ENCODE measurements around the gene NRL.

DNA sequence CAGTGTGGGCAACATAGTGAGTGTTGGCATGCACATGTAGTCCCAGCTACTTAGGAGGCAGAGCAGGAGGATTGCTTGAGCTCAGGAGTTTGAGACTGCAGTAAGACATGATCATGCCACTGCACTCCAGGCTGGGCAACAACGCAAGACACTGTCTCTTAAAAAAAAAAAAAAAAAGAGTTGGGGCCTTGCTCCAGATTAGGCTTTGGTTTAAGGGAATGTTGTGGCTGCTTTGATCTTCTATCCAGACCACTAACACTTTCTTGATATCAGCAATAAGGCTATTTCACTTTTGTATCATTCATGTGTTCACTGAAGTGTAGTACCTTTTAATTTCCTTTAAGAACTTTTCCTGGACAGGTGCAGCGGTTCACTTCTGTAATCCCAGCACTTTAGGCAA is 12.9 kb upstream of the NRL start:
- TF ChIP-seq JUNB (IDR thresholded peaks at IDR 0.05) (no peak), ZC3H11A (IDR thresholded peaks at IDR 0.05) (no peak), JUN (IDR thresholded peaks at IDR 0.05) (no peak), KDM5A (IDR thresholded peaks at IDR 0.05) (no peak), POLR2A (IDR thresholded peaks at IDR 0.05; ENCODE audit: low read length) (no peak), RAD21 (conservative IDR thresholded peaks at IDR 0.05 in 1 of 2, IDR thresholded peaks at IDR 0.05 in 1 of 2) (no peak), RNF2 (IDR thresholded peaks at IDR 0.05; ENCODE audit: borderline replicate concordance, low read depth) (no peak), EHMT2 (IDR thresholded peaks at IDR 0.05; ENCODE audit: low read depth) (no peak), CEBPB (IDR thresholded peaks at IDR 0.05) (no peak)
- TF ChIP-seq, protein P1, sequence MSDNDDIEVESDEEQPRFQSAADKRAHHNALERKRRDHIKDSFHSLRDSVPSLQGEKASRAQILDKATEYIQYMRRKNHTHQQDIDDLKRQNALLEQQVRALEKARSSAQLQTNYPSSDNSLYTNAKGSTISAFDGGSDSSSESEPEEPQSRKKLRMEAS (IDR thresholded peaks at IDR 0.05) = no peak
- TF ChIP-seq, protein P2, sequence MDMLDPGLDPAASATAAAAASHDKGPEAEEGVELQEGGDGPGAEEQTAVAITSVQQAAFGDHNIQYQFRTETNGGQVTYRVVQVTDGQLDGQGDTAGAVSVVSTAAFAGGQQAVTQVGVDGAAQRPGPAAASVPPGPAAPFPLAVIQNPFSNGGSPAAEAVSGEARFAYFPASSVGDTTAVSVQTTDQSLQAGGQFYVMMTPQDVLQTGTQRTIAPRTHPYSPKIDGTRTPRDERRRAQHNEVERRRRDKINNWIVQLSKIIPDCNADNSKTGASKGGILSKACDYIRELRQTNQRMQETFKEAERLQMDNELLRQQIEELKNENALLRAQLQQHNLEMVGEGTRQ (IDR thresholded peaks at IDR 0.05) = no peak
- TF ChIP-seq, protein P3, sequence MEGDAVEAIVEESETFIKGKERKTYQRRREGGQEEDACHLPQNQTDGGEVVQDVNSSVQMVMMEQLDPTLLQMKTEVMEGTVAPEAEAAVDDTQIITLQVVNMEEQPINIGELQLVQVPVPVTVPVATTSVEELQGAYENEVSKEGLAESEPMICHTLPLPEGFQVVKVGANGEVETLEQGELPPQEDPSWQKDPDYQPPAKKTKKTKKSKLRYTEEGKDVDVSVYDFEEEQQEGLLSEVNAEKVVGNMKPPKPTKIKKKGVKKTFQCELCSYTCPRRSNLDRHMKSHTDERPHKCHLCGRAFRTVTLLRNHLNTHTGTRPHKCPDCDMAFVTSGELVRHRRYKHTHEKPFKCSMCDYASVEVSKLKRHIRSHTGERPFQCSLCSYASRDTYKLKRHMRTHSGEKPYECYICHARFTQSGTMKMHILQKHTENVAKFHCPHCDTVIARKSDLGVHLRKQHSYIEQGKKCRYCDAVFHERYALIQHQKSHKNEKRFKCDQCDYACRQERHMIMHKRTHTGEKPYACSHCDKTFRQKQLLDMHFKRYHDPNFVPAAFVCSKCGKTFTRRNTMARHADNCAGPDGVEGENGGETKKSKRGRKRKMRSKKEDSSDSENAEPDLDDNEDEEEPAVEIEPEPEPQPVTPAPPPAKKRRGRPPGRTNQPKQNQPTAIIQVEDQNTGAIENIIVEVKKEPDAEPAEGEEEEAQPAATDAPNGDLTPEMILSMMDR (IDR thresholded peaks at IDR 0.05) = no peak
